Left kidney (tissue), 2 donors: ENCODE measurements around the gene ARHGEF7. TPM values are rescaled to one million over a fixed set of nuclear protein-coding genes. Genes with fewer than 3 reads are reported as not detected.

Source experiments
- DNase-seq: peaks from one replicate; pipeline ENCODE4 v3.0.0-alpha.2; 2013
- polyA plus RNA-seq: library from polyadenylated mRNA; unstranded; fragments of 120-200 nt; gene quantifications from one replicate; pipeline ENCODE4 v1.2.1, GENCODE V29; 2013; ENCODE audit not compliant: insufficient read length

The ARHGEF7 gene
- polyA plus RNA-seq, 1 donor, result 79.1 TPM

- peak; percentile 50 for DNase-seq
These were observed 229.5 kb downstream of the ARHGEF7 start for GRCh38 chr13:111344471-111345191.

GRCh38 chr13:111345682-111346081 is 230.6 kb downstream of the ARHGEF7 start:
- DNase-seq, result no peak

- no peak for DNase-seq
These were observed 231.1 kb downstream of the ARHGEF7 start for GRCh38 chr13:111346101-111346680.

- DNase-seq, result no peak
These were observed 232.3 kb downstream of the ARHGEF7 start for GRCh38 chr13:111347438-111347837.

GRCh38 chr13:111353508-111353907 is 238.4 kb downstream of the ARHGEF7 start:
- no peak for DNase-seq

GRCh38 chr13:111354789-111355188 is 239.7 kb downstream of the ARHGEF7 start:
- DNase-seq, result no peak

Other genes with a start within 250 kb of the ARHGEF7 start
- gene ANKRD10, start 200.2 kb upstream of the ARHGEF7 start, polyA plus RNA-seq, result 453 TPM
- gene TEX29, start 205.3 kb downstream of the ARHGEF7 start, polyA plus RNA-seq, result 0.35 TPM